ENCODE data around the gene LMF1.

The LMF1 gene

GRCh38 chr16:852451-853185, 118.2 kb downstream of the LMF1 start:
- no peaks in the 10 kb centered on the region for H3K27me3 ChIP-seq (ENCODE audit: low read length)

GRCh38 chr16:851871-852270, 118.9 kb downstream of the LMF1 start:
- no peaks in the 10 kb centered on the region for H3K9me2 ChIP-seq (replicated peaks; ENCODE audit: insufficient read depth, low read length)
- TF ChIP-seq EZH2phosphoT487 (conservative IDR thresholded peaks at IDR 0.05; ENCODE audit: low read length): no peak
- TF ChIP-seq CTCF (IDR thresholded peaks at IDR 0.05; ENCODE audit: insufficient read depth, low read length, poor library complexity, severe bottlenecking): no peak
- H3K9me3 ChIP-seq (ENCODE audit: insufficient read depth, low read length): no peaks in the 10 kb centered on the region
- no peak overlapping the region for H3K4me2 ChIP-seq (ENCODE audit: low read depth, low read length, poor library complexity, severe bottlenecking)
- H2AFZ ChIP-seq (ENCODE audit: low read depth, low read length, severe bottlenecking): no peak overlapping the region
- H3K27me3 ChIP-seq (ENCODE audit: low read length): no peaks in the 10 kb centered on the region
- H3K27ac ChIP-seq (ENCODE audit: low read depth, low read length): no peak overlapping the region
- H3F3A ChIP-seq (ENCODE audit: insufficient read depth): no peaks in the 10 kb centered on the region
- H3K9ac ChIP-seq (ENCODE audit: low read length): no peak overlapping the region
- H3K36me3 ChIP-seq (ENCODE audit: low read length): no peaks in the 10 kb centered on the region
- H3K79me2 ChIP-seq (ENCODE audit: insufficient read depth, low read length): no peaks in the 10 kb centered on the region
- no peak overlapping the region for H3K4me3 ChIP-seq (ENCODE audit: insufficient read depth, low read length, poor library complexity, severe bottlenecking)
- H4K20me1 ChIP-seq (ENCODE audit: low read depth, low read length): no peaks in the 10 kb centered on the region

More at GRCh38 chr16:852451-853185, 118.2 kb downstream of the LMF1 start:
- H3K27ac ChIP-seq (ENCODE audit: low read depth, low read length): no peak overlapping the region
- no peak overlapping the region for H3K4me2 ChIP-seq (ENCODE audit: low read depth, low read length, poor library complexity, severe bottlenecking)
- no peaks in the 10 kb centered on the region for H3K79me2 ChIP-seq (ENCODE audit: insufficient read depth, low read length)
- no peak overlapping the region for H2AFZ ChIP-seq (ENCODE audit: low read depth, low read length, severe bottlenecking)
- H3K36me3 ChIP-seq (ENCODE audit: low read length): no peaks in the 10 kb centered on the region
- no peak for TF ChIP-seq CTCF (IDR thresholded peaks at IDR 0.05; ENCODE audit: insufficient read depth, low read length, poor library complexity, severe bottlenecking)
- TF ChIP-seq EZH2phosphoT487 (conservative IDR thresholded peaks at IDR 0.05; ENCODE audit: low read length): no peak
- no peaks in the 10 kb centered on the region for H3F3A ChIP-seq (ENCODE audit: insufficient read depth)
- no peak overlapping the region for H3K4me3 ChIP-seq (ENCODE audit: insufficient read depth, low read length, poor library complexity, severe bottlenecking)
- no peaks in the 10 kb centered on the region for H3K9me2 ChIP-seq (replicated peaks; ENCODE audit: insufficient read depth, low read length)
- no peaks in the 10 kb centered on the region for H4K20me1 ChIP-seq (ENCODE audit: low read depth, low read length)
- no peaks in the 10 kb centered on the region for H3K9me3 ChIP-seq (ENCODE audit: insufficient read depth, low read length)
- H3K9ac ChIP-seq (ENCODE audit: low read length): no peak overlapping the region

- H3F3A ChIP-seq (ENCODE audit: insufficient read depth): no peaks in the 10 kb centered on the region
- no peak overlapping the region for H2AFZ ChIP-seq (ENCODE audit: low read depth, low read length, severe bottlenecking)
- TF ChIP-seq EZH2phosphoT487 (conservative IDR thresholded peaks at IDR 0.05; ENCODE audit: low read length): no peak
- TF ChIP-seq CTCF (IDR thresholded peaks at IDR 0.05; ENCODE audit: insufficient read depth, low read length, poor library complexity, severe bottlenecking): no peak
- H4K20me1 ChIP-seq (ENCODE audit: low read depth, low read length): no peaks in the 10 kb centered on the region
- no peaks in the 10 kb centered on the region for H3K9me2 ChIP-seq (replicated peaks; ENCODE audit: insufficient read depth, low read length)
- no peak overlapping the region for H3K4me3 ChIP-seq (ENCODE audit: insufficient read depth, low read length, poor library complexity, severe bottlenecking)
- no peak overlapping the region for H3K9ac ChIP-seq (ENCODE audit: low read length)
- no peaks in the 10 kb centered on the region for H3K79me2 ChIP-seq (ENCODE audit: insufficient read depth, low read length)
- no peak overlapping the region for H3K27ac ChIP-seq (ENCODE audit: low read depth, low read length)
- no peaks in the 10 kb centered on the region for H3K27me3 ChIP-seq (ENCODE audit: low read length)
- no peaks in the 10 kb centered on the region for H3K9me3 ChIP-seq (ENCODE audit: insufficient read depth, low read length)
- H3K36me3 ChIP-seq (ENCODE audit: low read length): no peaks in the 10 kb centered on the region
- no peak overlapping the region for H3K4me2 ChIP-seq (ENCODE audit: low read depth, low read length, poor library complexity, severe bottlenecking)
These were observed 119.5 kb downstream of the LMF1 start for GRCh38 chr16:851209-851810.

Data from SU-DHL-6 (cell line).